Endothelial cell of hepatic sinusoid (primary cell): ENCODE data around the gene MSANTD2.

Experiments
- in situ Hi-C: cut with HindIII; loops from 2 replicates; pipeline ENCODE4 v1.10.0; 2017; ENCODE audit warnings: low sequenced_read_pairs

Gene MSANTD2

DNA sequence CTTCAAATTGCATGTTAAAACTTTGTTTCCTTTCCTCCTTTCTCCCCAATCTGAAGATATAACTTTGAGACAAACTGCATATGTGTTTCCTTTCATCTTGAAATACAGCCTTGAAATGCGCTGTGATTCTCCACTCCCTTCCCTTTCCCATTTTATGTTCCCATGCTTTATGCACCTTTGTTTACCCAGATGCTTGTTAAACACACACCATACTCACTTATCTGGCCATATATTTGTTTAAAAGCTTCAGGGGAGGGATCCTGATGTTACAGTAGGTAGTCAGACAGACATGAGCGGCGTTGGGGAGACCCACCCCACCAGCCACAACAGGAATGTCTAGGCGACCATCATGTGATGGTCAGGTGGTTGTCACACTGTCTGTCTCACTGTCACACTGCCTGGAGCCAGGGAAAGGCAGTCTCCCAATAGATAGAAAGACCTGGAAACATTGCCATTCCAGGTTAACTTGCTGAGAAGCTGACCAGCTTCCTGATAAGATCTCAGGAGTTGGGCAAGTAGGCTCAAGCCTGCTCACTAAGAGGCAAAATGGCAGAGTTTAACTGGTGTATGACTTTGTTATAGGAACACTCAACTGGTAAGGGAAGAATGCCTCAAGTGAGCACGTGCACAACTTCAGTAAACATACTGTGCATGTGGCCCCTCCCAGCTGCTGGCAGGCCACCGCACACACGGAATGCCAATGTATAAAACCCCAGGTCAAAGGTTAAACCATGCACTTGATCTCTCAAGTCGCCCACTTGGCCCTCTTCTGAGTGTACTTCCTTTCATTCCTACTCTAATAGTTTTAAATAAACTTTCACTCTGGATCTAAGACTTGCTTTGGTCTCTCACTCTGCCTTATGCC lies 23.5 kb upstream of the MSANTD2 start:
- in situ Hi-C loops = no loop called here

- in situ Hi-C loops = no loop called here
These were observed 22.0 kb upstream of the MSANTD2 start for GRCh38 chr11:124821995-124822730.

GRCh38 chr11:124817036-124817435 lies 16.8 kb upstream of the MSANTD2 start:
- in situ Hi-C loops = no loop called here

- in situ Hi-C loops = no loop called here
These were observed 14.5 kb upstream of the MSANTD2 start for GRCh38 chr11:124814739-124815138.

GRCh38 chr11:124812876-124813275 lies 12.7 kb upstream of the MSANTD2 start:
- in situ Hi-C loops = no loop called here

GRCh38 chr11:124811399-124812125 lies 11.4 kb upstream of the MSANTD2 start:
- in situ Hi-C loops = no loop called here

GRCh38 chr11:124807660-124808270 lies 7.6 kb upstream of the MSANTD2 start:
- in situ Hi-C loops = no loop called here

GRCh38 chr11:124807201-124807600 lies 7.0 kb upstream of the MSANTD2 start:
- in situ Hi-C loops = no loop called here

- in situ Hi-C loops = no loop called here
These were observed 4.7 kb upstream of the MSANTD2 start for GRCh38 chr11:124804884-124805283.

- in situ Hi-C loops = no loop called here
These were observed 1.6 kb upstream of the MSANTD2 start for GRCh38 chr11:124801636-124802312.

GRCh38 chr11:124801014-124801413 lies 808 bp upstream of the MSANTD2 start:
- in situ Hi-C loops = no loop called here

- in situ Hi-C loops = loop anchor here (5.0 kb wide), 1 partner anchor 137 kb away; no protein-coding TSS in a partner anchor
These were observed 619 bp downstream of the MSANTD2 start for GRCh38 chr11:124799348-124800225.

DNA sequence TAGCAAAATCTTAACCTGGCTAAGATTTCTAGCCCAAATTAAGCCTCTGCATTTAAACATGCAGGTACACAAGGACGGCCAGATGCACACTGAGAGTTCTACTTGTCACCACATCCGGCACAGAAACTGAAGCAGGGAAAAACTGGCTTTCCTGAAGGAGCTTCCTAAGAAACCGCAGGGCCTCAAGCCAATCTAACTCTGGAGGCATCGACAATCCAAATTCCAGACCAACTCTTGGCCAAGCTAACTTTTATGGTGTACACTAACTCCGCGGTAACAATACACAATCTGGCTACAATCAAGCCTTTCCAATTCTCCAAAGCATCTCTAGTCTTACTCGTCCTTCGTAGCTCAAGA lies 1.2 kb downstream of the MSANTD2 start:
- in situ Hi-C loops = loop anchor here (5.0 kb wide), 1 partner anchor 137 kb away; no protein-coding TSS in a partner anchor

DNA sequence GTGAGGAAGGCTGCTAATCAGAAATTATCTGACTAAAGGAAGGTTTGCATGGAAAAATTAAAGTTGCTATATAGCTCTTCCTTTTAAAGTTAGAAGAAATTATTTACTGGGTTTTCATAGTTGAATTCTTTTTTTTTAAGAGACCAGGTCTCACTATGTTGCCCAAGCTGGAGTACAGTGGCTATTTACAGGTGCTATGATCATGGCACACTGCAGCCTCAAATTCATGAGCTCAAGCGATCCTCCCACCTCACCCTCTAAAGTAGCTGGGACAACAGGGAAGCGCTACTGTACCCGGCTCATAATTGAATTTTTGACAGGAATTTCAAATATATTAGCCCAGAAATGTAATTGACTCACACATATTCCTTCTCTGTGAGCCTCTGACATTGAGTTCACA lies 3.9 kb downstream of the MSANTD2 start:
- in situ Hi-C loops = loop anchor here (5.0 kb wide), 1 partner anchor 134 kb away; no protein-coding TSS in a partner anchor

GRCh38 chr11:124793466-124794278 lies 6.5 kb downstream of the MSANTD2 start:
- in situ Hi-C loops = no loop called here

GRCh38 chr11:124791626-124792341 lies 8.4 kb downstream of the MSANTD2 start:
- in situ Hi-C loops = no loop called here

DNA sequence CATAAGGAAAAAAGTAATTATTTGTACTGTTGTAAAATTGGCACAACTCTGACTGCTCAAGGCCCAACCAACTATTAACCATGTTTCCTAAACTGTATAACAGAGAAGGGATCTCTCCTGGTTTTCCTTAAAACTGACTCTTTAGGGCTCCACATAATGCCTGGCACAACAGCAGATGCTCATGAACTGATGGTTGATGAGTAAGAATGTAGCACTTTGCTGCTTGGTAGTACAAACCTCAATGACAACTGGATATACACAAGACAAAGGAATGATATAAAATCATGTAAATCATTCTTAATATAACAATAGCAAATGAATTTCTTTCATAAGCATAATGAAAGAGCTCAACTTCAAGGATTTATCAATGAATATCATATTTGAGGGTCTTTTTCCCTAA lies 11.7 kb downstream of the MSANTD2 start:
- in situ Hi-C loops = loop anchor here (5.0 kb wide), 1 partner anchor 71 kb away; no protein-coding TSS in a partner anchor

DNA sequence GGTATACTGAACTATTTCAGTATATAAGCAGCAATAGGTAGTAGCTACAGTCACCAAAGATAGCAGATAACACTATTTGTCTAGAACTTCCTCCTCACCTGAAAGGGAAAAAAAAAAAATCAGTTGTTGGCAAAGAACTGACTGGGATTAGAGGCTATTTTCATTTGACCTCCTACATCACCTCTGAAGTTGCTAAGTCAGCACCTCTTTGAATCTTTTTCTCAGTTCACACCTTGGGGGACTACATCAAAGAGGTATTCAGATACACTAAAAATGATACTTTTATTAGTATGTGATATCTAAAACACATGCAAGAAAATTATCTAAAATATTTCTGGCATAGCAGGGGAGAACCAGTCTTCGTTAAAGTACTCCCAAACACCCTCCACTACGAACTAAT lies 16.2 kb downstream of the MSANTD2 start:
- in situ Hi-C loops = no loop called here
